ENCODE measurements around the gene ZMYND8. TPM values are rescaled to one million over a fixed set of nuclear protein-coding genes. Genes with fewer than 3 reads are reported as not detected.

ZMYND8 gene
- total and polyA plus RNA-seq, 2 of the 8 experiments (the other 6 are each of a cell fraction or from before 2014, with no cell fraction given), result 50.5 to 163 TPM

- DNase-seq (ENCODE audit: low read depth in 1 of 2, low spot score in 2 of 2) (no peak), FAIRE-seq (no peak)
- H2BK20ac ChIP-seq (ENCODE audit: low read length), result no peak overlapping the region
- H3K27ac ChIP-seq (ENCODE audit: low read depth, low read length), result no peak overlapping the region
- no peaks in the 10 kb centered on the region for H3K4me1 ChIP-seq (replicated peaks in 1 of 4; ENCODE audit: control insufficient read depth in 3 of 4, insufficient read depth in 4 of 4, low read length in 3 of 4)
- H3K14ac ChIP-seq (ENCODE audit: insufficient read length), result no peak overlapping the region
- H2BK15ac ChIP-seq (ENCODE audit: low read length), result no peak overlapping the region
- no peak overlapping the region for H3K23ac ChIP-seq (ENCODE audit: insufficient read length)
- H3K9me3 ChIP-seq (ENCODE audit: insufficient read depth in 2 of 2, low read depth in 1 of 2, low read length in 1 of 2), result no peaks in the 10 kb centered on the region
- H2BK120ac ChIP-seq (replicated peaks; ENCODE audit: low read depth, low read length), result no peak overlapping the region
- no peak overlapping the region for H3K9ac ChIP-seq (replicated peaks in 1 of 4; ENCODE audit: extremely low read depth in 1 of 4, low read depth in 3 of 4, low read length in 3 of 4)
- no peak overlapping the region for H2BK12ac ChIP-seq (ENCODE audit: low read depth, low read length)
- no peaks in the 10 kb centered on the region for H3K23me2 ChIP-seq (ENCODE audit: low read depth, low read length)
- H3K79me1 ChIP-seq (ENCODE audit: low read depth, low read length), result no peaks in the 10 kb centered on the region
- H3K4ac ChIP-seq (replicated peaks; ENCODE audit: insufficient read length, low read depth, low read length), result no peak overlapping the region
- H2AFZ ChIP-seq (ENCODE audit: low read length), result peak overlapping the region; percentile 77; the same call in 1 of the 2 replicates
- H3K4me3 ChIP-seq (ENCODE audit: extremely low read depth in 1 of 4, insufficient read depth in 2 of 4, low read depth in 3 of 4, low read length in 4 of 4), result no peak overlapping the region
- no peak overlapping the region for H3K56ac ChIP-seq (replicated peaks; ENCODE audit: insufficient read length, low read depth, low read length)
- POLR2A ChIA-PET (ENCODE audit: partially characterized antibody), result interaction anchor here (1.4 kb wide), 1 partner anchor 105 kb away, joined by 4 read pairs; the partner anchor contains the start of gene NCOA3
- H2AK5ac ChIP-seq (ENCODE audit: low read depth, low read length), result no peak overlapping the region
- no peaks in the 10 kb centered on the region for H3K36me3 ChIP-seq (ENCODE audit: control insufficient read depth in 2 of 4, insufficient read depth in 4 of 4, low read length in 3 of 4)
- H4K20me1 ChIP-seq (replicated peaks in 1 of 2; ENCODE audit: control insufficient read depth in 1 of 2, insufficient read depth in 2 of 2, low read length in 2 of 2), result no peaks in the 10 kb centered on the region
- H3K4me2 ChIP-seq (ENCODE audit: insufficient read depth in 1 of 2, low read depth in 2 of 2, low read length in 2 of 2), result no peak overlapping the region
- H4K91ac ChIP-seq (replicated peaks; ENCODE audit: insufficient read length, low read length), result no peak overlapping the region
- no peaks in the 10 kb centered on the region for H3K27me3 ChIP-seq (replicated peaks in 1 of 4; ENCODE audit: control insufficient read depth in 3 of 4, extremely low read depth in 1 of 4, insufficient read depth in 3 of 4, low read length in 3 of 4)
- no peak overlapping the region for H3K18ac ChIP-seq (ENCODE audit: extremely low read depth, low read length)
- H4K8ac ChIP-seq (ENCODE audit: extremely low read depth, insufficient read depth, low read length), result no peak overlapping the region
- H3K79me2 ChIP-seq (ENCODE audit: control insufficient read depth in 1 of 2, insufficient read depth in 2 of 2, low read length in 2 of 2), result no peaks in the 10 kb centered on the region
- 86% methylated on average over 9 of the region's 9 CpGs; no CpG with 5 or more reads in 1 of the 2 experiments for WGBS, 2 experiments (ENCODE audit: extremely low coverage in 1 of 2, insufficient coverage in 1 of 2, insufficient read length in 1 of 2, insufficient replicate concordance in 2 of 2, low coverage in 1 of 2, low lambda C conversion rate in 2 of 2, missing lambda C conversion rate in 1 of 2)
- no peak overlapping the region for H2BK5ac ChIP-seq (ENCODE audit: low read depth, low read length)
- CTCF ChIA-PET (ENCODE audit: partially characterized antibody), result interaction anchor here (1.2 to 2.0 kb wide), 5 partner anchors 14 to 201 kb away, joined by 3 to 6 read pairs (median 4); no protein-coding TSS in a partner anchor
- no peak overlapping the region for H4K5ac ChIP-seq (ENCODE audit: insufficient read length, low read depth, low read length)
- TF ChIP-seq SUZ12 (IDR thresholded peaks at IDR 0.05; ENCODE audit: low read length) (no peak), JUN (IDR thresholded peaks at IDR 0.05; ENCODE audit: low read depth, low read length) (no peak), POLR2A (IDR thresholded peaks at IDR 0.05; ENCODE audit: control extremely low read depth in 1 of 2, low read depth in 2 of 2, low read length in 2 of 2) (no peak), BRCA1 (IDR thresholded peaks at IDR 0.05; ENCODE audit: low read depth, low read length) (no peak), CHD2 (IDR thresholded peaks at IDR 0.05; ENCODE audit: low read length) (no peak), PHF8 (conservative IDR thresholded peaks at IDR 0.05; ENCODE audit: low read depth, low read length) (no peak), E2F6 (IDR thresholded peaks at IDR 0.05) (no peak), ATF3 (IDR thresholded peaks at IDR 0.05; ENCODE audit: insufficient read depth, low read depth, low read length) (no peak), TAF7 (optimal IDR thresholded peaks at IDR 0.05; ENCODE audit: borderline replicate concordance, low read depth, low read length) (no peak), TCF12 (IDR thresholded peaks at IDR 0.05; ENCODE audit: low read depth, low read length) (no peak), SP2 (IDR thresholded peaks at IDR 0.05; ENCODE audit: low read length) (no peak), POU5F1 (IDR thresholded peaks at IDR 0.05; ENCODE audit: low read depth, low read length) (no peak)
- TF ChIP-seq, protein P1, sequence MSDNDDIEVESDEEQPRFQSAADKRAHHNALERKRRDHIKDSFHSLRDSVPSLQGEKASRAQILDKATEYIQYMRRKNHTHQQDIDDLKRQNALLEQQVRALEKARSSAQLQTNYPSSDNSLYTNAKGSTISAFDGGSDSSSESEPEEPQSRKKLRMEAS (IDR thresholded peaks at IDR 0.05), result no peak
Observed at GRCh38 chr20:47397652-47398301, 41.3 kb upstream of the ZMYND8 start.

Measured in H1 (cell line).